GDM1 (cell line): ENCODE data around the gene RXRA.

Experiments used
- DNase-seq: peaks from one replicate; lab custom pipeline; 2025; lab: John Stamatoyannopoulos, UW

RXRA gene

GRCh38 chr9:134338394-134339182 lies 12.3 kb downstream of the RXRA start:
- no peak for DNase-seq

GRCh38 chr9:134339183-134339806 lies 13.0 kb downstream of the RXRA start:
- no peak for DNase-seq

GRCh38 chr9:134340475-134341160 lies 14.4 kb downstream of the RXRA start:
- DNase-seq, result peak; percentile 33

GRCh38 chr9:134341306-134341705 lies 15.1 kb downstream of the RXRA start:
- peak; percentile 30 for DNase-seq

GRCh38 chr9:134341929-134342745 lies 15.9 kb downstream of the RXRA start:
- no peak for DNase-seq

- DNase-seq, result no peak
Measured at GRCh38 chr9:134342746-134343115, 16.5 kb downstream of the RXRA start.

- no peak for DNase-seq
Measured at GRCh38 chr9:134343637-134344036, 17.4 kb downstream of the RXRA start.

- DNase-seq, result no peak
Measured at GRCh38 chr9:134344068-134344799, 18.0 kb downstream of the RXRA start.

- no peak for DNase-seq
Measured at GRCh38 chr9:134344800-134345310, 18.6 kb downstream of the RXRA start.

- no peak for DNase-seq
Measured at GRCh38 chr9:134345737-134346136, 19.5 kb downstream of the RXRA start.

DNA sequence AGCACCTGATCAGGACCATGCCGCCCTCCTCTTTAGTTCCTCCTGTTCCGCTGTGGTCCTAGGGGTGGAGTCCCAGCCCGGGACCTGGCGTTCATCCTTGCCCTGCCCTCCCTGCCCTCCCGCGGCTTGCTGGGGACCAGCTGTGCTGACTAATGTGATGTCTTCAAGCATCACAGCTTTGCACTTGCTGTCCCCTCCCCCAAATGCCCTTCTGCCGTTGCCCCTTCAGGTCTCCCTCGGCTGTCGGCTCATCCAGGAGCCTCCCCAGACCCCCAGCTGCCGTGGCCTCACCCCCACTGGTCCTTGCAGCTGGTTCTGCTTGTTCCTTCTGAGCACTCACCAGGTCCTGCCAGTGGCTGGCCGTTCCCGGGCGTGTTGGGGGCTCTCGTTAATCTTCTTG lies 19.9 kb downstream of the RXRA start:
- DNase-seq, result no peak

GRCh38 chr9:134346840-134347583 lies 20.8 kb downstream of the RXRA start:
- no peak for DNase-seq

DNA sequence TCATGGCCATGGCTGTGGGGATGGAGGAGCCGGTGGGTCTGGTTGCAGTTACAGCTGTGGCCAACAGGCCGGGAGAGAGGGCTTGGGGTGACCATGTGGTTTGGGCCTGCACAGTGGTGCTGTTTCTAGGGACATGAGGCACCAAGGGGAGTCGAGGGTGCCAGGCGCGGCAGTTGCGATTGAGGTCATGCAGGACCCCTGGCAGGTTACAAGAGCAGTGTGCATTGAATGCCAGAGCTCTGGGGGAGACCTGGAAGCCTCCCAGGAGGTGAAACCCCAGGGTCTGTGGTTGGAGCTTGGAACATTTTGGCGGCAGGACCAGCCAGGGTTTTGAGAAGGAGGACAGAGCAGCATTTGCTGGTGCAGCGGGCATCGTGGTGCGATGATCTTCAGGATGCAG lies 21.7 kb downstream of the RXRA start:
- DNase-seq, result no peak

- DNase-seq, result no peak
Measured at GRCh38 chr9:134348404-134349155, 22.3 kb downstream of the RXRA start.

DNA sequence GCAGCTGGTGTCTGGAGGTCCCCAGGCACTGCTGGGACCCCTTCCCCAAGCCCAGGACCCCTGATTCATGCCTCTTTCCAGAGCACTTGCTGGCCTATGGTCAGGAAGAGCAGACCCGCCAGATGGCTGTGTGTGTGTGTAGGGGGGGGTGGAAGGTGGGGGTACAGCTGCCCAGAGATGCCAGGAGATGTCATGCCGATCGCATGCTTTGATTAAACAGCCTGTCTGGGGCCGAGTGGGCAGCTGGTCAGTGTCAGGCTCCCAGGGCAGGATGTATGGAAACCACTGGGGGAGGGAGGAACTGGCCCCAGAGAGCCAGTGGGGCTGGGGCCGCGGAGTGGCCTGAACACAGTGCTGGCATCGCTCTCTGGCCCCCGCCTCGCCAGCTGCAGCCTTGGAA lies 23.7 kb downstream of the RXRA start:
- DNase-seq, result no peak

GRCh38 chr9:134350416-134350994 lies 24.2 kb downstream of the RXRA start:
- no peak for DNase-seq

DNA sequence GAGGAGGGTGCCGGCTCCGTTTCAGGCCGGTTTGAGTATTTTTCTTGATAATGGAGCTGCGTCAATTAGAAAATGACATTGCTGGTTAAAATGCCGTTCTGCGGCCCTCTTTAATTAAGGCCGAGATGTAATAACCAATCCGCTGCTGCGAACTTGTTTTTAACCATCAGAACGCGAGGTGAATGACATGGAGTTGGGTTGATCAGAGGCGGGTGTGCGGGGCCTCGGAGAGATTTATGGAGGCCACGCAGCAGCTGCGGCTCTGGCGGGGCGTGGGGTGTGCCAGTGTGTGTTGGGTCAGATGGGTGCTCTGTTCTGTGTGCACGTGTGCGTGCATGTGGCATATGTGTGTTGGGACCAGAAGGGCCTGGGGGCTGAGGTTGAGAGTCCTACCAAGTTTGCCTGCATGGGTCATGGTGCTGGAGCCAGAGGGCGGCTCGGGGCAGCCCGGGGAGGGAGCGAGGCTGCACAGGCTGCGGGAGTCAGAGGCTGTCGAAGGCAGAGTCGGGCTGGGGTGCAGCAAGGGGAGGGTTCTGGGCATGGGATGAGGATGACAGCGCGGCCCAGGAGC lies 25.4 kb downstream of the RXRA start:
- no peak for DNase-seq

GRCh38 chr9:134352247-134352933 lies 26.1 kb downstream of the RXRA start:
- DNase-seq, result no peak

DNA sequence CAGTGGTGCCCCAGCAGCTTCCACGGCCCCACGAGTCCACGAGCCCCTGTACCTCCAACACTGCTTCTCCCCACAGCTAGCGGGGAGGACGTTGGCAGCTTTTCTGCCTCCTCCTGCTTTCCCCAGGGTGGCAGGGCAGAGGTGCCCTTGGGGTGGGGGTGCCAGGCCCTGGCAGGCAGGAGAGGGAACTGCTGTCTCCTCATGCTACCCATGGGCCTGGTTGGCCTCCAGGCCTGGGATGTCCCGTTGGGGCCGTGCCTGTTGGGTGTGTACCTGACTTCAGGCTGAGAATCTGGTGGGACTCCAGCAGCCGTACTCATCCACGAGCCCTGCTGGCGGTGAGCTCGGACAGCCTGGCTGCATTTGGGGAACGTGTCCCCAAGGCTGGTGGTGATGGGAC lies 27.3 kb downstream of the RXRA start:
- DNase-seq, result no peak
